ENCODE results near the gene PIH1D2. TPM values are rescaled to one million over a fixed set of nuclear protein-coding genes. Genes with fewer than 3 reads are reported as not detected.

PIH1D2 gene
- total and polyA plus RNA-seq, 9 of the 15 experiments (the other 6 are each of a cell fraction or from before 2014, with no cell fraction given): 1.5 to 5.4 (median 3.0) TPM

- TF ChIP-seq ZNF639 (CRISPR knock-in tag; conservative IDR thresholded peaks at IDR 0.05 in 1 of 2, IDR thresholded peaks at IDR 0.05 in 1 of 2) (peak in 1 of 2 experiments; percentile 25; a peak in 1 of 4 replicates), NR2F6 (CRISPR knock-in tag; IDR thresholded peaks at IDR 0.05) (no peak), SNIP1 (IDR thresholded peaks at IDR 0.05; ENCODE audit: low read depth) (peak; percentile 47; the same call in 1 of the 2 replicates), PCBP2 (IDR thresholded peaks at IDR 0.05; ENCODE audit: low read depth, low read length, poor library complexity, severe bottlenecking) (no peak), STAT5A (IDR thresholded peaks at IDR 0.05; ENCODE audit: borderline replicate concordance, low read length) (peak; percentile 38; the same call in 1 of the 2 replicates), E2F1 (CRISPR knock-in tag; IDR thresholded peaks at IDR 0.05) (peak; percentile 83; the same call in 1 of the 2 replicates), SMAD4 (CRISPR knock-in tag; conservative IDR thresholded peaks at IDR 0.05) (peak; percentile 63; the same call in 1 of the 2 replicates), NCOA4 (IDR thresholded peaks at IDR 0.05; ENCODE audit: partially characterized antibody) (no peak), FOXK2 (conservative IDR thresholded peaks at IDR 0.05 in 1 of 2, IDR thresholded peaks at IDR 0.05 in 1 of 2; ENCODE audit: low read depth in 2 of 2) (peak; percentile 89 to 90; a peak in 3 of 4 replicates), NFE2 (IDR thresholded peaks at IDR 0.05; ENCODE audit: low read depth) (no peak), ZNF124 (CRISPR knock-in tag; IDR thresholded peaks at IDR 0.05) (no peak), TEAD1 (CRISPR knock-in tag; IDR thresholded peaks at IDR 0.05) (peak in 1 of 2 experiments; percentile 73; a peak in 1 of 4 replicates), ZNF696 (CRISPR knock-in tag; conservative IDR thresholded peaks at IDR 0.05) (no peak), POLR2H (tag; IDR thresholded peaks at IDR 0.05; ENCODE audit: low read depth) (no peak), SUPT5H (IDR thresholded peaks at IDR 0.05) (peak; percentile 78), BACH1 (tag; IDR thresholded peaks at IDR 0.05) (no peak), RFX7 (CRISPR knock-in tag; IDR thresholded peaks at IDR 0.05) (no peak), MAX (CRISPR knock-in tag; IDR thresholded peaks at IDR 0.05) (peak; percentile 47), RBBP5 (IDR thresholded peaks at IDR 0.05; ENCODE audit: borderline replicate concordance, insufficient read depth, low read length, poor library complexity, severe bottlenecking) (peak; percentile 86), ZNF133 (CRISPR knock-in tag; IDR thresholded peaks at IDR 0.05) (no peak), SPI1 (IDR thresholded peaks at IDR 0.05; ENCODE audit: borderline replicate concordance, low read depth, low read length) (0 out of 2 replicates have a peak, but pooled peaks have one; percentile 57), SAP30 (IDR thresholded peaks at IDR 0.05; ENCODE audit: borderline replicate concordance, insufficient read depth, low read depth, low read length, poor library complexity, severe bottlenecking) (peak; percentile 79), MCM3 (IDR thresholded peaks at IDR 0.05) (no peak), TCF15 (CRISPR knock-in tag; IDR thresholded peaks at IDR 0.05) (no peak)
Measured at GRCh38 chr11:112073941-112074811, at the start of gene PIH1D2, which contains the start of gene NKAPD1 (continued).
